ENCODE results near the gene RPL4. TPM values are rescaled to one million over a fixed set of nuclear protein-coding genes. Genes with fewer than 3 reads are reported as not detected.

Gene RPL4
- total and polyA plus RNA-seq, 9 of the 15 experiments (the other 6 are each of a cell fraction or from before 2014, with no cell fraction given) = 2,055 to 7,760 (median 5,069) TPM

GRCh38 chr15:66504563-66505429, at the start of gene RPL4, which contains the start of gene ZWILCH (continued):
- TF ChIP-seq ZNF318 (IDR thresholded peaks at IDR 0.05; ENCODE audit: borderline replicate concordance in 1 of 2, low read depth in 1 of 2) = peak in 1 of 2 experiments; percentile 79; a peak in 2 of 4 replicates
- TF ChIP-seq ZNF140 (CRISPR knock-in tag; IDR thresholded peaks at IDR 0.05) = no peak
- TF ChIP-seq PHF8 (IDR thresholded peaks at IDR 0.05; ENCODE audit: borderline replicate concordance, low read length) = peak; percentile 78
- TF ChIP-seq FOXP1 (CRISPR knock-in tag; IDR thresholded peaks at IDR 0.05) = no peak; the same call in 1 of the 2 replicates
- TF ChIP-seq ZNF12 (CRISPR knock-in tag; IDR thresholded peaks at IDR 0.05) = no peak
- no peak for TF ChIP-seq POU5F1 (IDR thresholded peaks at IDR 0.05; ENCODE audit: borderline replicate concordance, low read depth, low read length, partially characterized antibody)
- TF ChIP-seq PURB (CRISPR knock-in tag; IDR thresholded peaks at IDR 0.05; ENCODE audit: low read depth) = no peak
- no peak for TF ChIP-seq ZNF75A (CRISPR knock-in tag; IDR thresholded peaks at IDR 0.05)
- TF ChIP-seq ATF2 (CRISPR knock-in tag; IDR thresholded peaks at IDR 0.05) = no peak
- TF ChIP-seq NFATC3 (IDR thresholded peaks at IDR 0.05) = peak; percentile 88; the same call in 1 of the 2 replicates
- no peak for TF ChIP-seq ZNF24 (IDR thresholded peaks at IDR 0.05)
